ENCODE data around the gene SRC. TPM values are rescaled to one million over a fixed set of nuclear protein-coding genes. Genes with fewer than 3 reads are reported as not detected.

SRC gene
- total RNA-seq, 1 experiment from 2014 or later: 55.6 TPM

DNA sequence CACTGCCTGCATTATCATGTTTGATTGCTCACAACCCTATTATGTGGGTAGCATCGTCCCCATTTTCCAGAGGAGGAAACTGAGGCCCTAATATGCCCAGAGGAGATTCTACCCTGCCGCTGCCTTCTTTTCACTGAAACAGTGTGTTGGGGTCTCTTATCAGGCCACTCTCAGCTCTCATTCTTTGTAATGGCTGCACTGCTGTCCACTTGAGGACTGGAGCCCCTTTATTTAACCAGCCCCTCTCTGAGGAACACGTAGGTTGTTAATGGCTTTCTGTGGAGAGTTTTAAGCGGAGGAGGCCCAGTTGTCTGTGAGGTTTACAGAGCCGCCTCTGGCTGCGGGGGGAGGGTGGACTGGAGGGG lies 32.5 kb downstream of the SRC start:
- Histone ChIP-seq H3K36me3 (ENCODE audit: low read depth, low read length) (peaks cover 8% of the 10 kb centered on the region; the same call in 1 of the 2 replicates), H3K4me2 (ENCODE audit: low read length) (no peak overlapping the region), H4K20me1 (ENCODE audit: low read length) (no peaks in the 10 kb centered on the region), H3F3A (ENCODE audit: low read length, unreplicated experiment) (no peaks in the 10 kb centered on the region), H2AFZ (ENCODE audit: low read length) (no peak overlapping the region), H3K79me2 (ENCODE audit: low read length) (peaks cover 56% of the 10 kb centered on the region), H3K4me3 (ENCODE audit: low read length) (no peak overlapping the region), H3K4me1 (ENCODE audit: insufficient read depth, low read length) (peaks cover 37% of the 10 kb centered on the region), H3K27me3 (ENCODE audit: low read length) (no peaks in the 10 kb centered on the region), H3K9me2 (replicated peaks; ENCODE audit: low read length) (no peaks in the 10 kb centered on the region), H3K9ac (ENCODE audit: low read length) (peak overlapping the region; percentile 53; the same call in 1 of the 2 replicates), H3K27ac (ENCODE audit: low read length) (peak overlapping the region; percentile 82), H3K9me3 (ENCODE audit: low read length) (no peaks in the 10 kb centered on the region)
- no TSS peak for BruUV-seq (replicated peaks)
- ATAC-seq (no peak), DNase-seq (no peak)
- ChIA-PET CTCF (interaction anchor here (1.6 kb wide), 1 partner anchor 96 kb away, joined by 5 read pairs; no protein-coding TSS in a partner anchor), POLR2A (ENCODE audit: unreplicated experiment) (interaction anchor here (0.7 kb wide), 1 partner anchor 20 kb away, joined by 4 read pairs; no protein-coding TSS in a partner anchor)
- TF ChIP-seq, protein P1, sequence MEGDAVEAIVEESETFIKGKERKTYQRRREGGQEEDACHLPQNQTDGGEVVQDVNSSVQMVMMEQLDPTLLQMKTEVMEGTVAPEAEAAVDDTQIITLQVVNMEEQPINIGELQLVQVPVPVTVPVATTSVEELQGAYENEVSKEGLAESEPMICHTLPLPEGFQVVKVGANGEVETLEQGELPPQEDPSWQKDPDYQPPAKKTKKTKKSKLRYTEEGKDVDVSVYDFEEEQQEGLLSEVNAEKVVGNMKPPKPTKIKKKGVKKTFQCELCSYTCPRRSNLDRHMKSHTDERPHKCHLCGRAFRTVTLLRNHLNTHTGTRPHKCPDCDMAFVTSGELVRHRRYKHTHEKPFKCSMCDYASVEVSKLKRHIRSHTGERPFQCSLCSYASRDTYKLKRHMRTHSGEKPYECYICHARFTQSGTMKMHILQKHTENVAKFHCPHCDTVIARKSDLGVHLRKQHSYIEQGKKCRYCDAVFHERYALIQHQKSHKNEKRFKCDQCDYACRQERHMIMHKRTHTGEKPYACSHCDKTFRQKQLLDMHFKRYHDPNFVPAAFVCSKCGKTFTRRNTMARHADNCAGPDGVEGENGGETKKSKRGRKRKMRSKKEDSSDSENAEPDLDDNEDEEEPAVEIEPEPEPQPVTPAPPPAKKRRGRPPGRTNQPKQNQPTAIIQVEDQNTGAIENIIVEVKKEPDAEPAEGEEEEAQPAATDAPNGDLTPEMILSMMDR (conservative IDR thresholded peaks at IDR 0.05; ENCODE audit: low read depth, low read length): no peak
- intact Hi-C loops (cut with micrococcal nuclease): no loop called here

DNA sequence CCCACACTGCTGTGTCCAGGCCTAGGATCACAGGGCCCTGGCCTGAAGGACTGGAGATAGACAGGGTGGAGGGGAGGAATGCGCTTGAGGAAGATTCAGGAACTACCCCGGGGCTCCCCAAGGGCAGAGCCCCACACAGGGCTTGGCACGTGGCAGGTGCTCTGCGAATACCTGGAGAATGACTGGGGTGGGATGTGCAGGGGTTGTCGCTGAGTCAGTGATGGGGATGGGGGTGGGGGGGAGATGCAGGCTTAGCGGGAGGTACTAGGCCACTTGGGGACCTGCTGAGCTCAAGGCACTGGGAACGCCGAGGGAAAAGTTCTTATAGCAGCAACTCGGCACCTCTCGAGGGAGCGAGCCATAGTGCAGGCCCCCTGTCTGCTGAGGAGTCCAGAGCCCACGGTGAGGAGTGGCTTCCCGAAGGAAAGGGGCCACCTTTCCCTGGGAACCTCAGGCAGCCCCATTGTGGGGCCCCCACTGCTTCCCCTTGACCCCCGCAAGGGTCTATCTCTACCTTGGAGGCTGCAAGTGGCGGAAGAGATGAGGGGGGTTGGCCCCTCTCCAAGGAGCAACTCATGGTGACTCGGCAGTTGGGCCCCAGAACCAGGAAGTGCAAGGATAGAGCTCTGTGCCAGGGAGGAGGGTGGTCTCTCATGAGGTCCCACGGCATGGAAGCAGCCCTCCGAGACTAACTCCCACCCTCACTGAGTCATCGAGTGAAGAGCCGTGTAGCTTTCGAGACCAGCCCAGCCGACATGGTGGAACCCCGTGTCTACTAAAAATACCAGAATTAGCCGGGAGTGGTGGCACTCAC lies 33.1 kb downstream of the SRC start:
- H3K9ac ChIP-seq (ENCODE audit: low read length): peak overlapping the region; percentile 53
- H3K79me2 ChIP-seq (ENCODE audit: low read length): peaks cover 52% of the 10 kb centered on the region
- ATAC-seq: peak; percentile 31

More for the DNA sequence above, 33.1 kb downstream of the SRC start:
- TF ChIP-seq EZH2phosphoT487 (IDR thresholded peaks at IDR 0.05; ENCODE audit: borderline replicate concordance, low read length): no peak
- no peak for TF ChIP-seq EZH2 (IDR thresholded peaks at IDR 0.05; ENCODE audit: low read length, unreplicated experiment)
- TF ChIP-seq, protein P1 (conservative IDR thresholded peaks at IDR 0.05; ENCODE audit: low read depth, low read length): no peak
- H3K4me2 ChIP-seq (ENCODE audit: low read length): peak overlapping the region; percentile 50
- no peak overlapping the region for H3K4me3 ChIP-seq (ENCODE audit: low read length)
- intact Hi-C loops (cut with micrococcal nuclease): no loop called here
- H2AFZ ChIP-seq (ENCODE audit: low read length): peak overlapping the region; percentile 59; the same call in 1 of the 2 replicates
- POLR2A ChIA-PET (ENCODE audit: unreplicated experiment): interaction anchor here (0.6 kb wide), 1 partner anchor 88 kb away, joined by 7 read pairs; no protein-coding TSS in a partner anchor
- H3K27me3 ChIP-seq (ENCODE audit: low read length): no peaks in the 10 kb centered on the region
- peaks cover 8% of the 10 kb centered on the region; the same call in 1 of the 2 replicates for H3K36me3 ChIP-seq (ENCODE audit: low read depth, low read length)
- H3K9me3 ChIP-seq (ENCODE audit: low read length): no peaks in the 10 kb centered on the region
- H3F3A ChIP-seq (ENCODE audit: low read length, unreplicated experiment): no peaks in the 10 kb centered on the region
- no TSS peak for BruUV-seq (replicated peaks)
- DNase-seq: peak; percentile 69
- no peaks in the 10 kb centered on the region for H3K9me2 ChIP-seq (replicated peaks; ENCODE audit: low read length)
- no peaks in the 10 kb centered on the region for H4K20me1 ChIP-seq (ENCODE audit: low read length)
- peaks cover 43% of the 10 kb centered on the region for H3K4me1 ChIP-seq (ENCODE audit: insufficient read depth, low read length)
- peak overlapping the region; percentile 82 for H3K27ac ChIP-seq (ENCODE audit: low read length)
- CTCF ChIA-PET: interaction anchor here (1.6 kb wide), 1 partner anchor 96 kb away, joined by 5 read pairs; no protein-coding TSS in a partner anchor

Measured in PC-3 (cell line).